ENCODE measurements around the gene EXOC6B. TPM values are rescaled to one million over a fixed set of nuclear protein-coding genes. Genes with fewer than 3 reads are reported as not detected.

Gene EXOC6B
- total RNA-seq, 1 donor from 2014 or later: 139 TPM

GRCh38 chr2:72524071-72524470 is 301.8 kb downstream of the EXOC6B start:
- TF ChIP-seq CTCF (IDR thresholded peaks at IDR 0.05; ENCODE audit: borderline replicate concordance): no peak
- no peaks in the 10 kb centered on the region for H3K9me3 ChIP-seq (replicated peaks)
- H3K4me1 ChIP-seq: no peaks in the 10 kb centered on the region
- no peaks in the 10 kb centered on the region for H3K27me3 ChIP-seq (ENCODE audit: low read depth)
- H3K27ac ChIP-seq (replicated peaks): no peak overlapping the region
- intact Hi-C loops (cut with micrococcal nuclease): no loop called here
- no peak for DNase-seq
- H3K36me3 ChIP-seq: no peaks in the 10 kb centered on the region
- H3K4me3 ChIP-seq: no peak overlapping the region

- H3K27me3 ChIP-seq (ENCODE audit: low read depth): no peaks in the 10 kb centered on the region
These were observed 310.1 kb downstream of the EXOC6B start for GRCh38 chr2:72515696-72516095.

GRCh38 chr2:72513011-72513410 is 312.8 kb downstream of the EXOC6B start:
- no peak for TF ChIP-seq CTCF (IDR thresholded peaks at IDR 0.05; ENCODE audit: borderline replicate concordance)
- no peak for DNase-seq
- H3K27ac ChIP-seq (replicated peaks): no peak overlapping the region
- H3K4me1 ChIP-seq: peaks cover 17% of the 10 kb centered on the region
- intact Hi-C loops (cut with micrococcal nuclease): no loop called here
- no peaks in the 10 kb centered on the region for H3K9me3 ChIP-seq (replicated peaks)
- peaks cover 15% of the 10 kb centered on the region for H3K36me3 ChIP-seq
- H3K4me3 ChIP-seq: no peak overlapping the region
- no peaks in the 10 kb centered on the region for H3K27me3 ChIP-seq (ENCODE audit: low read depth)

More at GRCh38 chr2:72515696-72516095, 310.1 kb downstream of the EXOC6B start:
- Histone ChIP-seq H3K4me3 (no peak overlapping the region), H3K9me3 (replicated peaks) (no peaks in the 10 kb centered on the region), H3K27ac (replicated peaks) (no peak overlapping the region), H3K4me1 (peaks cover 17% of the 10 kb centered on the region), H3K36me3 (peaks cover 8% of the 10 kb centered on the region)
- intact Hi-C loops (cut with micrococcal nuclease): no loop called here
- no peak for DNase-seq
- TF ChIP-seq CTCF (IDR thresholded peaks at IDR 0.05; ENCODE audit: borderline replicate concordance): no peak

- TF ChIP-seq CTCF (IDR thresholded peaks at IDR 0.05; ENCODE audit: borderline replicate concordance): no peak
- intact Hi-C loops (cut with micrococcal nuclease): no loop called here
- no peaks in the 10 kb centered on the region for H3K27me3 ChIP-seq (ENCODE audit: low read depth)
- H3K9me3 ChIP-seq (replicated peaks): no peaks in the 10 kb centered on the region
- no peak overlapping the region for H3K4me3 ChIP-seq
- no peak overlapping the region for H3K27ac ChIP-seq (replicated peaks)
- peaks cover 15% of the 10 kb centered on the region for H3K36me3 ChIP-seq
- DNase-seq: no peak
- H3K4me1 ChIP-seq: peaks cover 16% of the 10 kb centered on the region
These were observed 313.5 kb downstream of the EXOC6B start for GRCh38 chr2:72512376-72512775.

- TF ChIP-seq CTCF (IDR thresholded peaks at IDR 0.05; ENCODE audit: borderline replicate concordance): no peak
- peaks cover 12% of the 10 kb centered on the region for H3K4me1 ChIP-seq
- H3K4me3 ChIP-seq: no peak overlapping the region
- no peak overlapping the region for H3K27ac ChIP-seq (replicated peaks)
- intact Hi-C loops (cut with micrococcal nuclease): no loop called here
- no peaks in the 10 kb centered on the region for H3K27me3 ChIP-seq (ENCODE audit: low read depth)
- DNase-seq: no peak
- H3K9me3 ChIP-seq (replicated peaks): no peaks in the 10 kb centered on the region
- peaks cover 15% of the 10 kb centered on the region for H3K36me3 ChIP-seq
These were observed 313.9 kb downstream of the EXOC6B start for GRCh38 chr2:72511906-72512305.

- Histone ChIP-seq H3K36me3 (peaks cover 43% of the 10 kb centered on the region), H3K27ac (replicated peaks) (no peak overlapping the region), H3K4me3 (no peak overlapping the region), H3K9me3 (replicated peaks) (no peaks in the 10 kb centered on the region), H3K4me1 (no peaks in the 10 kb centered on the region), H3K27me3 (ENCODE audit: low read depth) (no peaks in the 10 kb centered on the region)
- TF ChIP-seq CTCF (IDR thresholded peaks at IDR 0.05; ENCODE audit: borderline replicate concordance): no peak
- intact Hi-C loops (cut with micrococcal nuclease): no loop called here
- DNase-seq: no peak
These were observed 328.1 kb downstream of the EXOC6B start for GRCh38 chr2:72497763-72498162.

All from left ventricle myocardium inferior (tissue), 1 donor.